ENCODE data around the gene CSNK1G1.
A peak's percentile ranks its signal among the peaks of the same experiment; 100 is the strongest.

The CSNK1G1 gene

GRCh38 chr15:64389036-64389435, 33.1 kb upstream of the CSNK1G1 start:
- peak overlapping the region; percentile 88; the same call in 1 of the 2 replicates for H3K4me3 ChIP-seq (ENCODE audit: low read length)
- H3K4me2 ChIP-seq (ENCODE audit: low read length), result peak overlapping the region; percentile 54; the same call in 1 of the 2 replicates
- H3K9me3 ChIP-seq (ENCODE audit: insufficient read depth, low read length), result no peaks in the 10 kb centered on the region
- H3K36me3 ChIP-seq (replicated peaks; ENCODE audit: low read depth, low read length), result no peaks in the 10 kb centered on the region
- no peak overlapping the region for H3K9ac ChIP-seq (ENCODE audit: low read length)
- peaks cover 14% of the 10 kb centered on the region for H3K79me2 ChIP-seq (ENCODE audit: low read length)
- TF ChIP-seq EZH2phosphoT487 (IDR thresholded peaks at IDR 0.05; ENCODE audit: low read depth), result no peak
- TF ChIP-seq, protein P1, sequence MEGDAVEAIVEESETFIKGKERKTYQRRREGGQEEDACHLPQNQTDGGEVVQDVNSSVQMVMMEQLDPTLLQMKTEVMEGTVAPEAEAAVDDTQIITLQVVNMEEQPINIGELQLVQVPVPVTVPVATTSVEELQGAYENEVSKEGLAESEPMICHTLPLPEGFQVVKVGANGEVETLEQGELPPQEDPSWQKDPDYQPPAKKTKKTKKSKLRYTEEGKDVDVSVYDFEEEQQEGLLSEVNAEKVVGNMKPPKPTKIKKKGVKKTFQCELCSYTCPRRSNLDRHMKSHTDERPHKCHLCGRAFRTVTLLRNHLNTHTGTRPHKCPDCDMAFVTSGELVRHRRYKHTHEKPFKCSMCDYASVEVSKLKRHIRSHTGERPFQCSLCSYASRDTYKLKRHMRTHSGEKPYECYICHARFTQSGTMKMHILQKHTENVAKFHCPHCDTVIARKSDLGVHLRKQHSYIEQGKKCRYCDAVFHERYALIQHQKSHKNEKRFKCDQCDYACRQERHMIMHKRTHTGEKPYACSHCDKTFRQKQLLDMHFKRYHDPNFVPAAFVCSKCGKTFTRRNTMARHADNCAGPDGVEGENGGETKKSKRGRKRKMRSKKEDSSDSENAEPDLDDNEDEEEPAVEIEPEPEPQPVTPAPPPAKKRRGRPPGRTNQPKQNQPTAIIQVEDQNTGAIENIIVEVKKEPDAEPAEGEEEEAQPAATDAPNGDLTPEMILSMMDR (IDR thresholded peaks at IDR 0.05; ENCODE audit: low read depth, low read length), result no peak
- H3K4me1 ChIP-seq (ENCODE audit: low read length), result peaks cover 11% of the 10 kb centered on the region
- no peaks in the 10 kb centered on the region for H3K27me3 ChIP-seq (ENCODE audit: low read depth, low read length)
- no peaks in the 10 kb centered on the region for H4K20me1 ChIP-seq (ENCODE audit: insufficient read depth, low read length)
- no peak overlapping the region for H2AFZ ChIP-seq (ENCODE audit: low read depth, low read length)
- H3K27ac ChIP-seq (ENCODE audit: low read length), result no peak overlapping the region

GRCh38 chr15:64387562-64388168, 31.7 kb upstream of the CSNK1G1 start, which contains the start of gene TRIP4:
Gene TRIP4 (plus strand): TSS chr15:64387836. CDS start chr15:64387864, 28 bp downstream.
- no peaks in the 10 kb centered on the region for H3K27me3 ChIP-seq (ENCODE audit: low read depth, low read length)
- peak within 1 kb of the TSS; percentile 88 for H2AFZ ChIP-seq (ENCODE audit: low read depth, low read length)
- TF ChIP-seq, protein P1 (IDR thresholded peaks at IDR 0.05; ENCODE audit: low read depth, low read length), result peak; percentile 26; the same call in 1 of the 2 replicates
- TF ChIP-seq EZH2phosphoT487 (IDR thresholded peaks at IDR 0.05; ENCODE audit: low read depth), result no peak
- H3K4me1 ChIP-seq (ENCODE audit: low read length), result peaks cover 11% of the 10 kb centered on the region
- H3K9ac ChIP-seq (ENCODE audit: low read length), result peak within 1 kb of the TSS; percentile 64
- peak within 1 kb of the TSS; percentile 88 for H3K4me3 ChIP-seq (ENCODE audit: low read length)
- H3K9me3 ChIP-seq (ENCODE audit: insufficient read depth, low read length), result no peaks in the 10 kb centered on the region
- peak within 1 kb of the TSS; percentile 60 for H3K4me2 ChIP-seq (ENCODE audit: low read length)
- H3K36me3 ChIP-seq (replicated peaks; ENCODE audit: low read depth, low read length), result no peaks in the 10 kb centered on the region
- H3K27ac ChIP-seq (ENCODE audit: low read length), result peak within 1 kb of the TSS; percentile 39; the same call in 1 of the 2 replicates
- H4K20me1 ChIP-seq (ENCODE audit: insufficient read depth, low read length), result no peaks in the 10 kb centered on the region
- H3K79me2 ChIP-seq (ENCODE audit: low read length), result peaks cover 14% of the 10 kb centered on the region

GRCh38 chr15:64386291-64386690, 30.3 kb upstream of the CSNK1G1 start:
- TF ChIP-seq, protein P1 (IDR thresholded peaks at IDR 0.05; ENCODE audit: low read depth, low read length), result no peak
- TF ChIP-seq EZH2phosphoT487 (IDR thresholded peaks at IDR 0.05; ENCODE audit: low read depth), result no peak
- Histone ChIP-seq H3K27ac (ENCODE audit: low read length) (no peak overlapping the region), H3K4me3 (ENCODE audit: low read length) (no peak overlapping the region), H3K27me3 (ENCODE audit: low read depth, low read length) (no peaks in the 10 kb centered on the region), H3K4me1 (ENCODE audit: low read length) (peaks cover 16% of the 10 kb centered on the region), H3K36me3 (replicated peaks; ENCODE audit: low read depth, low read length) (no peaks in the 10 kb centered on the region), H3K4me2 (ENCODE audit: low read length) (no peak overlapping the region), H3K79me2 (ENCODE audit: low read length) (peaks cover 14% of the 10 kb centered on the region), H2AFZ (ENCODE audit: low read depth, low read length) (no peak overlapping the region), H4K20me1 (ENCODE audit: insufficient read depth, low read length) (no peaks in the 10 kb centered on the region), H3K9ac (ENCODE audit: low read length) (no peak overlapping the region), H3K9me3 (ENCODE audit: insufficient read depth, low read length) (no peaks in the 10 kb centered on the region)

DNA sequence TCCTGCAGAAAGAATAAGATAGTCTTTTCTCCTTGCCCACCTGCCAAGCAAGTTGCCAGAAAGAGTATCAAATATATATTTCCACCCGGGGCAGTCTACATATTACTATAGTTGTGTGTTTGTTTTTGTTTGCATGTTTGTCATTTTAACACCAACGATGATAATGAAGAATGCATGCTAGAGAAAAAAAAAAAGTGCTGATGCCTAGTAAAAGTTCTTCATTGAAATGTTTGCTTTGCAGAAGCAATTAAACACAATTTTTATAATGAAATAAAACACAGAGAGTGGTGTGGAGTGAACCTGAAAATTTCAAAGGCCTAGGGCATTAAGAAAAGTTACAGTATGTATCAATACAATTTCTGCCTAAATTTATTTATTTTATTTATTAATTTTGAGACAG, 27.8 kb upstream of the CSNK1G1 start:
- Histone ChIP-seq H3K36me3 (replicated peaks; ENCODE audit: low read depth, low read length) (peaks cover 3% of the 10 kb centered on the region), H3K9me3 (ENCODE audit: insufficient read depth, low read length) (no peaks in the 10 kb centered on the region), H3K4me2 (ENCODE audit: low read length) (no peak overlapping the region), H3K27ac (ENCODE audit: low read length) (no peak overlapping the region), H2AFZ (ENCODE audit: low read depth, low read length) (no peak overlapping the region), H4K20me1 (ENCODE audit: insufficient read depth, low read length) (no peaks in the 10 kb centered on the region), H3K79me2 (ENCODE audit: low read length) (peaks cover 32% of the 10 kb centered on the region), H3K4me1 (ENCODE audit: low read length) (peaks cover 21% of the 10 kb centered on the region), H3K27me3 (ENCODE audit: low read depth, low read length) (no peaks in the 10 kb centered on the region), H3K4me3 (ENCODE audit: low read length) (no peak overlapping the region), H3K9ac (ENCODE audit: low read length) (no peak overlapping the region)
- TF ChIP-seq, protein P1 (IDR thresholded peaks at IDR 0.05; ENCODE audit: low read depth, low read length), result no peak
- TF ChIP-seq EZH2phosphoT487 (IDR thresholded peaks at IDR 0.05; ENCODE audit: low read depth), result no peak

All from OCI-LY3 (cell line).